Common myeloid progenitor, CD34-positive (primary cell): ENCODE data around the gene CDH13.

Experiments used
- CTCF ChIA-PET: fragments of 350-600 bp; sonication (Branson Sonifier 250); formaldehyde crosslinking; loops from one replicate; lab custom pipeline; 2021; ENCODE audit warnings: antibody characterized with exemption; lab: Charles Lee
- POLR2A ChIA-PET: fragments of 350-600 bp; sonication (Branson Sonifier 250); formaldehyde crosslinking; loops from one replicate; lab custom pipeline; 2021; ENCODE audit warnings: antibody characterized with exemption; lab: Charles Lee
- DNase-seq, 3 donors: peaks; one replicate each; pipeline versions ENCODE4 v3.0.0 to v3.0.0-alpha.2; 2013
- H3K27ac ChIP-seq, 2 experiments: 1 replicate in 1 of 2; 2 replicates in 1 of 2; pipeline ENCODE4 v1.7.0; 2013; ENCODE audit warnings: inconsistent platforms in 2 of 2, low read length in 2 of 2, mild to moderate bottlenecking in 2 of 2, low read depth in 1 of 2, moderate library complexity in 1 of 2; ENCODE audit not compliant: severe bottlenecking in 2 of 2, insufficient read depth in 1 of 2, poor library complexity in 1 of 2
- H3K27me3 ChIP-seq, 5 experiments: replicated peaks in 2 of 5; 1 replicate in 3 of 5; 2 replicates in 2 of 5; pipeline versions ENCODE4 v1.6.1 to v1.7.0; 2013; ENCODE audit warnings: low read length in 4 of 5, mild to moderate bottlenecking in 2 of 5, moderate library complexity in 2 of 5, inconsistent platforms in 1 of 5; ENCODE audit not compliant: insufficient read depth in 5 of 5, control insufficient read depth in 4 of 5
- H3K36me3 ChIP-seq, 4 experiments: 1 replicate in 2 of 4; 2 replicates in 2 of 4; pipeline versions ENCODE4 v1.6.1 to v1.7.0; 2013; ENCODE audit warnings: low read length in 3 of 4, control low read depth in 1 of 4, mild to moderate bottlenecking in 1 of 4; ENCODE audit not compliant: control insufficient read depth in 4 of 4, insufficient read depth in 4 of 4
- H3K4me1 ChIP-seq, 4 experiments: 1 replicate in 3 of 4; 2 replicates in 1 of 4; pipeline versions ENCODE4 v1.6.1 to v1.7.1; 2013; ENCODE audit warnings: low read length in 3 of 4, mild to moderate bottlenecking in 3 of 4, control low read depth in 1 of 4, inconsistent platforms in 1 of 4, moderate library complexity in 1 of 4; ENCODE audit not compliant: control insufficient read depth in 4 of 4, insufficient read depth in 4 of 4; ENCODE audit errors: control extremely low read depth in 1 of 4
- H3K4me3 ChIP-seq, 7 experiments: 1 replicate in 4 of 7; 2 replicates in 3 of 7; pipeline versions ENCODE4 v1.5.1 to v1.7.0; 2013; ENCODE audit warnings: mild to moderate bottlenecking in 7 of 7, low read length in 6 of 7, moderate library complexity in 6 of 7, inconsistent platforms in 2 of 7, low read depth in 2 of 7, control low read depth in 1 of 7; ENCODE audit not compliant: insufficient read depth in 4 of 7, control insufficient read depth in 1 of 7; ENCODE audit errors: extremely low read depth in 1 of 7
- H3K9me3 ChIP-seq, 5 experiments: 1 replicate in 4 of 5; 2 replicates in 1 of 5; pipeline versions ENCODE4 v1.6.1 to v1.7.1; 2013; ENCODE audit warnings: low read length in 4 of 5, mild to moderate bottlenecking in 2 of 5, inconsistent platforms in 1 of 5, low read depth in 1 of 5, moderate library complexity in 1 of 5; ENCODE audit not compliant: control insufficient read depth in 4 of 5, insufficient read depth in 2 of 5; ENCODE audit errors: control extremely low read depth in 1 of 5
- WGBS: methylation state at CpG from one replicate; pipeline ENCODE4 v1.1.5; 2013; ENCODE audit not compliant: insufficient coverage; 5-methylcytosine and 5-hydroxymethylcytosine counted together

The CDH13 gene

DNA sequence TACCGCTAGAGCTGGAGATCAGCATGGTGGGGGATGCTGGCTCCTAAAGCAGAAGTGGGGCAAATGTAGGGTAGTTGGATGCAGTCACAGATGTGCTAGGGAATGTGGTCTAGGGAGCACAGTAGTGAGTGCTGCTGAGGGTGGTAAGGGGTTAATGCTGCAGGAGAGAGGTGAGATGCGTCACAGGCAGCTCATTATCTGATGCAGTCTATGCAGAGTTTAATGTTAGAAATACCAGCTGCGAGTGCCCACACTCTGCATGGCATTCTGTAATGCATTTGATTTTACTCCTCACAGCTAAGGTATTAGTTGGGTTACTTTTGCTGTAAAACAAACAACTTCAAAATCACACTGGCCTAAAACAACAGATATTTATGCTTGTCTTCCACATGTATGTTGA is 689.7 kb downstream of the CDH13 start:
- Histone ChIP-seq H3K36me3 (no peaks in the 10 kb centered on the region), H3K4me3 (no peak overlapping the region), H3K27ac (no peak overlapping the region), H3K27me3 (no peaks in the 10 kb centered on the region), H3K4me1 (no peaks in the 10 kb centered on the region), H3K9me3 (no peaks in the 10 kb centered on the region)
- ChIA-PET CTCF (no interaction called here), POLR2A (interaction anchor here (0.6 kb wide), 1 partner anchor 109 kb away, joined by 4 read pairs; no protein-coding TSS in a partner anchor)
- DNase-seq = no peak
- WGBS = 88% methylated on average over 3 of the region's 3 CpGs

DNA sequence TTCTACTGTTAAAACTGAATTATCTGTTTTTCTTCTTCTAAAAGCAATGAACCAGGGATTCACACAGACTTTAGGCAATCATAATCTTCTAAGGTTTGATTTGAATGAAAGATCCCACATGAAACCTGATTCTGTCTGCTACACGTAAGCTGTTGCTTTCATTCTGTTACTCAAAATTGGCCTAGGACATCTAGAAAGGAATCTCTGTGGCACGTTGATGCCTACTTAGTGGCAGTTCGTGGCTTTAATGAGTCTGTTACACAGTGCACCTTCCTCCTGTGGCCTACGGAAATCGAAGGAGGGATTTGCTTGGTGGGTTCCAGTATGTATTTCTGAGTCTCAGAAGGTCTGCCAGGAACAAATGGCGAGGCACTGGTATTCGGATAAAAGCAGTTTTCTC is 691.6 kb downstream of the CDH13 start:
- ChIA-PET CTCF (interaction anchor here (2.0 kb wide), 1 partner anchor 12 kb away, joined by 5 read pairs; no protein-coding TSS in a partner anchor), POLR2A (no interaction called here)
- Histone ChIP-seq H3K4me3 (no peak overlapping the region), H3K9me3 (no peaks in the 10 kb centered on the region), H3K36me3 (no peaks in the 10 kb centered on the region), H3K4me1 (no peaks in the 10 kb centered on the region), H3K27me3 (no peaks in the 10 kb centered on the region), H3K27ac (no peak overlapping the region)
- no peak for DNase-seq
- 96% methylated on average over 7 of the region's 7 CpGs for WGBS

DNA sequence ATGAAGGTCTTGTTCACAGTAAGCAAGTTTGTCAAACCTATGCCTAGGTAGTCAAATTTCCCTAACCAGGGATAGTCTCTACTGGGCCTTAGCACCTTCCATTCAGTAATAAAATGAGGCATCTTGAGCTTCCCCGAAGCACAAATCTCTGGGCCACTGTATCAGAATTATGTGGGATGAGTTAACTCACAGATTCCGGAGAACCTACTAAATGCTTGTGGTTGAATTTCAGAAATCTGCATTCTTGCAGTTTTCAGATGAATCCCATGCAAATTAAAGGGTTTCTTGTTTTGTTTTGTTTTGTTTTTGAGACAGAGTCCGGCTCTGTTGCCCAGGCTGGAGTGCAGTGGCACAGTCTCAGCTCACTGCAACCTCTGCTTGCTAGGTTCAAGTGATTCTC is 702.2 kb downstream of the CDH13 start:
- ChIA-PET POLR2A (no interaction called here), CTCF (no interaction called here)
- H3K9me3 ChIP-seq = no peaks in the 10 kb centered on the region
- H3K27ac ChIP-seq = no peak overlapping the region
- H3K4me1 ChIP-seq = no peaks in the 10 kb centered on the region
- H3K27me3 ChIP-seq = peaks cover 0 to 1% (median 0%) of the 10 kb centered on the region in 5 experiments
- H3K4me3 ChIP-seq = no peak overlapping the region
- H3K36me3 ChIP-seq = no peaks in the 10 kb centered on the region
- 96% methylated on average over 3 of the region's 3 CpGs for WGBS
- DNase-seq = no peak

GRCh38 chr16:83329441-83329840 is 702.7 kb downstream of the CDH13 start:
- Histone ChIP-seq H3K27ac (no peak overlapping the region), H3K9me3 (no peaks in the 10 kb centered on the region), H3K4me1 (no peaks in the 10 kb centered on the region), H3K27me3 (peaks cover 0 to 2% (median 0%) of the 10 kb centered on the region in 5 experiments), H3K36me3 (no peaks in the 10 kb centered on the region), H3K4me3 (no peak overlapping the region)
- POLR2A ChIA-PET = no interaction called here
- CTCF ChIA-PET = no interaction called here
- WGBS = 100% methylated on average over 3 of the region's 7 CpGs
- DNase-seq = no peak

GRCh38 chr16:83330251-83330650 is 703.5 kb downstream of the CDH13 start:
- Histone ChIP-seq H3K36me3 (no peaks in the 10 kb centered on the region), H3K27me3 (peaks cover 0 to 3% (median 0%) of the 10 kb centered on the region in 5 experiments), H3K9me3 (no peaks in the 10 kb centered on the region), H3K27ac (no peak overlapping the region), H3K4me1 (no peaks in the 10 kb centered on the region), H3K4me3 (no peak overlapping the region)
- no peak for DNase-seq
- POLR2A ChIA-PET = no interaction called here
- WGBS = 92% methylated on average over 2 of the region's 2 CpGs
- CTCF ChIA-PET = no interaction called here

DNA sequence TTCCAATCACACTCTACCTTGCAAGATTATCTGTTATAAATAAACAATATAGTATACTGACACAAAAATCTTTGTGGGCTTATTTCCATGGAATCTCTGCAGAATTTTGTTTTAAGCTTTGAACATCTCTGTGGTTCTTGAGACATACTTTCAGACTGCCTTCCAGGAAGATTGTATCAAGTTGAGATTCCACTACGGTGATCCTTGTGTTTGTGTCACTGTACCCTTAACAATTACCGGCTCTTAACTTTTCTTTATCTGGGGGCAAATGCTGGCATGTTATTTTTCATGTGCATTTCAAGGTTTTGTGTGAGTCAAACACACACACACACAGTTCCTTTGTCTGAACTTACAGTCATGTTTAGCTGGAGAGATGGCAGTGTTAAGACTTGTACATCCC is 708.3 kb downstream of the CDH13 start:
- 100% methylated on average over 1 of the region's 2 CpGs for WGBS
- Histone ChIP-seq H3K9me3 (no peaks in the 10 kb centered on the region), H3K27me3 (peaks cover 0 to 3% (median 0%) of the 10 kb centered on the region in 5 experiments), H3K4me1 (no peaks in the 10 kb centered on the region), H3K27ac (no peak overlapping the region), H3K4me3 (no peak overlapping the region), H3K36me3 (no peaks in the 10 kb centered on the region)
- DNase-seq = no peak
- POLR2A ChIA-PET = no interaction called here
- CTCF ChIA-PET = no interaction called here

- Histone ChIP-seq H3K27me3 (peaks cover 0 to 3% (median 0%) of the 10 kb centered on the region in 5 experiments), H3K4me1 (no peaks in the 10 kb centered on the region), H3K27ac (no peak overlapping the region), H3K4me3 (no peak overlapping the region), H3K36me3 (no peaks in the 10 kb centered on the region), H3K9me3 (no peaks in the 10 kb centered on the region)
- WGBS = 90% methylated on average over 2 of the region's 3 CpGs
- ChIA-PET POLR2A (no interaction called here), CTCF (no interaction called here)
- no peak for DNase-seq
These were observed 709.8 kb downstream of the CDH13 start for GRCh38 chr16:83336603-83337002.
